ENCODE measurements around the gene HDC. TPM values are rescaled to one million over a fixed set of nuclear protein-coding genes. Genes with fewer than 3 reads are reported as not detected.

HDC gene
- total RNA-seq (under 1 TPM in 1 of 2 experiments, not detected in 1; 0.15 TPM), polyA plus RNA-seq (not detected)

- CTCF ChIA-PET, result interaction anchor here (0.6 kb wide), 1 partner anchor 519 kb away, joined by 3 read pairs; no protein-coding TSS in a partner anchor
- H3K27me3 Mint-ChIP-seq, result peaks cover 0 to 4% of the 10 kb centered on the region in 2 donors
- peaks cover 17% of the 10 kb centered on the region for H3K4me1 ChIP-seq (ENCODE audit: insufficient read depth, low read length)
Measured at GRCh38 chr15:50265620-50266019, at the start of gene HDC. Gene HDC (minus strand): TSS chr15:50265726. CDS start chr15:50265623, 103 bp downstream.

GRCh38 chr15:50312636-50313035 lies 47.1 kb upstream of the HDC start:
- no peak for DNase-seq
- Histone ChIP-seq H3K9me3 (ENCODE audit: low read length) (no peaks in the 10 kb centered on the region), H3K4me1 (ENCODE audit: insufficient read depth, low read length) (no peaks in the 10 kb centered on the region), H3K27ac (ENCODE audit: low read depth, low read length) (no peak overlapping the region), H3K27me3 (ENCODE audit: insufficient read depth, low read length, poor library complexity, severe bottlenecking) (no peaks in the 10 kb centered on the region), H3K4me3 (ENCODE audit: low read length) (no peak overlapping the region), H3K36me3 (ENCODE audit: insufficient read depth, low read length) (peaks cover 5% of the 10 kb centered on the region)
- Mint-ChIP-seq H3K9me3 (peaks cover 0 to 10% (median 8%) of the 10 kb centered on the region in 5 donors), H3K27ac (no peak overlapping the region), H3K27me3 (no peaks in the 10 kb centered on the region), H3K4me1 (peaks cover 0 to 7% (median 6%) of the 10 kb centered on the region in 3 donors), H3K4me3 (no peak overlapping the region), H3K36me3 (peaks cover 14 to 20% (median 17%) of the 10 kb centered on the region in 3 donors)
- POLR2A ChIA-PET, result no interaction called here
- CTCF ChIA-PET, result no interaction called here

More at GRCh38 chr15:50265620-50266019, at the start of gene HDC:
- peak within 1 kb of the TSS in 1 of 8 donors; percentile 81 for H3K27ac Mint-ChIP-seq
- no peak within 1 kb of the TSS for H3K4me3 Mint-ChIP-seq
- Histone ChIP-seq H3K9me3 (ENCODE audit: low read length) (no peaks in the 10 kb centered on the region), H3K36me3 (ENCODE audit: insufficient read depth, low read length) (no peaks in the 10 kb centered on the region), H3K4me3 (ENCODE audit: low read length) (no peak within 1 kb of the TSS), H3K27me3 (ENCODE audit: insufficient read depth, low read length, poor library complexity, severe bottlenecking) (no peaks in the 10 kb centered on the region), H3K27ac (ENCODE audit: low read depth, low read length) (no peak within 1 kb of the TSS)
- H3K4me1 Mint-ChIP-seq, result peaks cover 29 to 32% (median 32%) of the 10 kb centered on the region in 3 donors
- H3K36me3 Mint-ChIP-seq, result no peaks in the 10 kb centered on the region
- POLR2A ChIA-PET, result no interaction called here
- no peak for DNase-seq
- peaks cover 0 to 3% (median 0%) of the 10 kb centered on the region in 5 donors for H3K9me3 Mint-ChIP-seq

GRCh38 chr15:50307799-50308198 lies 42.3 kb upstream of the HDC start:
- Mint-ChIP-seq H3K27ac (peak overlapping the region in 1 of 8 donors; percentile 12), H3K36me3 (peaks cover 25 to 41% (median 40%) of the 10 kb centered on the region in 3 donors), H3K4me1 (no peaks in the 10 kb centered on the region), H3K27me3 (no peaks in the 10 kb centered on the region), H3K9me3 (peaks cover 0 to 10% (median 10%) of the 10 kb centered on the region in 5 donors), H3K4me3 (no peak overlapping the region)
- Histone ChIP-seq H3K9me3 (ENCODE audit: low read length) (no peaks in the 10 kb centered on the region), H3K4me3 (ENCODE audit: low read length) (no peak overlapping the region), H3K27ac (ENCODE audit: low read depth, low read length) (no peak overlapping the region), H3K4me1 (ENCODE audit: insufficient read depth, low read length) (no peaks in the 10 kb centered on the region), H3K27me3 (ENCODE audit: insufficient read depth, low read length, poor library complexity, severe bottlenecking) (no peaks in the 10 kb centered on the region), H3K36me3 (ENCODE audit: insufficient read depth, low read length) (peaks cover 6% of the 10 kb centered on the region)
- POLR2A ChIA-PET, result no interaction called here
- CTCF ChIA-PET, result no interaction called here
- DNase-seq, result no peak

DNA sequence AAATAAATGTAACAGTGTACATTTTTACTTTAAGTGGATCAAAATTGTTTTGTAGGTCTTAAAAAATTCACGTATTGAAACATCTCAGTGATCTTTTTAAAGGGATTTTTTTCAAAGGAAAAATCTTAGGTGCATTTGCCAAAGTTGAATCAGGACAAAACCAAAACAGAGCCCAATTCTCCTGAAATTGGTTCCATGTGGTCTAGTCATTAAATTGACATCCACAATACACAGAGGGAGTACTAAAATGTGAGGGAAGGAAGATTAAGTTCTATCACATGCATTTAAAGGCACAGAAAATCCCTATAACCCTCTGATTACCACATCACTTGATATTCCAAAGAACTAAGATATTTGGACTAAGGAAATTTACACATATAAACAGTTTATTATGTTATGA lies 39.3 kb upstream of the HDC start:
- Histone ChIP-seq H3K36me3 (ENCODE audit: insufficient read depth, low read length) (peaks cover 25% of the 10 kb centered on the region), H3K27me3 (ENCODE audit: insufficient read depth, low read length, poor library complexity, severe bottlenecking) (no peaks in the 10 kb centered on the region), H3K9me3 (ENCODE audit: low read length) (no peaks in the 10 kb centered on the region), H3K27ac (ENCODE audit: low read depth, low read length) (no peak overlapping the region), H3K4me1 (ENCODE audit: insufficient read depth, low read length) (no peaks in the 10 kb centered on the region), H3K4me3 (ENCODE audit: low read length) (no peak overlapping the region)
- CTCF ChIA-PET, result interaction anchor here (1.2 kb wide), 1 partner anchor 11 kb away, joined by 7 read pairs; no protein-coding TSS in a partner anchor
- H3K36me3 Mint-ChIP-seq, result peaks cover 31 to 64% (median 42%) of the 10 kb centered on the region in 3 donors
- H3K9me3 Mint-ChIP-seq, result peaks cover 0 to 10% (median 10%) of the 10 kb centered on the region in 5 donors
- H3K4me3 Mint-ChIP-seq, result no peak overlapping the region
- no peak for DNase-seq
- no peak overlapping the region for H3K27ac Mint-ChIP-seq
- no peaks in the 10 kb centered on the region for H3K4me1 Mint-ChIP-seq
- H3K27me3 Mint-ChIP-seq, result no peaks in the 10 kb centered on the region
- POLR2A ChIA-PET, result no interaction called here

DNA sequence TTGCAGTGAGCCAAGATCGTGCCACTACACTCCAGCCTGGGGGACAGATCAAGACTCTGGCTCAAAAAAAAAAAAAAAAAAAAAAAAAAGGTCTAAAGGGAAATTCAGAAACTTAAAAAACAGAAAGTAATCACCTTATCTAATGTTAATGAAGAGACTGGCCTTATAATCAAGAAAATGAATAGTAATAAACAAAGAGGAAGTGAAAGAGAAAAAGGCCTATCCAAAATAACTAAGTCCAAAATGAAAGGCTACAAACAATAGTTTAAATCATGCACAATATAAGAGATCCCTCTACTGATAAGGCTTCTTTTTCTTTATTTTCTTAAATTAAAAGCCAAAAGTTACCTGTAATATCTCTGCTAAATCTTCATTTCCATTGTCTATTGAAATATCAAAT lies 37.1 kb upstream of the HDC start:
- Mint-ChIP-seq H3K4me1 (no peaks in the 10 kb centered on the region), H3K9me3 (peaks cover 0 to 2% (median 0%) of the 10 kb centered on the region in 5 donors), H3K27me3 (no peaks in the 10 kb centered on the region), H3K27ac (peak overlapping the region in 1 of 8 donors; percentile 9), H3K4me3 (no peak overlapping the region), H3K36me3 (peaks cover 17 to 65% (median 22%) of the 10 kb centered on the region in 3 donors)
- no peak overlapping the region for H3K27ac ChIP-seq (ENCODE audit: low read depth, low read length)
- POLR2A ChIA-PET, result no interaction called here
- H3K36me3 ChIP-seq (ENCODE audit: insufficient read depth, low read length), result peaks cover 20% of the 10 kb centered on the region
- H3K4me1 ChIP-seq (ENCODE audit: insufficient read depth, low read length), result no peaks in the 10 kb centered on the region
- CTCF ChIA-PET, result no interaction called here
- no peaks in the 10 kb centered on the region for H3K9me3 ChIP-seq (ENCODE audit: low read length)
- H3K27me3 ChIP-seq (ENCODE audit: insufficient read depth, low read length, poor library complexity, severe bottlenecking), result no peaks in the 10 kb centered on the region
- no peak overlapping the region for H3K4me3 ChIP-seq (ENCODE audit: low read length)
- no peak for DNase-seq

DNA sequence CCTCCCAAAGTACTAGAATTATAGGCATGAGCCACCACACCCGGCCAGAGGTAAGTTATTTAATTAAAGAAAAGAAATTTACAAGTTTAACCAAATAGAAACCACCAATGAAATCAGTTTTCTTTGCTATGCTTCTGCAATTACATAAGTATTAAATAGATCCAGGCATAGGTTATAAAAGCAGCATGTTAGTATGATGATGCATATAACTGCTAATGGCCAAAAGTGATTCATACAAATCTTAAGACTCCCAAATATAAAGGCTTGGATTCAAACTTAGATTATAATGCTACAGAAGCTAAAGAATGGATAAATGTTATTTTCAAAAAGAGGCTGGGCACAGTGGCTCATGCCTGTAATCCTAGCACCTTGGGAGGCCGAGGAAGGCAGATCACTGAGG lies 32.8 kb upstream of the HDC start:
- POLR2A ChIA-PET, result no interaction called here
- H3K4me3 ChIP-seq (ENCODE audit: low read length), result no peak overlapping the region
- Mint-ChIP-seq H3K4me1 (no peaks in the 10 kb centered on the region), H3K27me3 (no peaks in the 10 kb centered on the region), H3K36me3 (peaks cover 5 to 59% (median 9%) of the 10 kb centered on the region in 3 donors), H3K27ac (no peak overlapping the region), H3K4me3 (no peak overlapping the region), H3K9me3 (no peaks in the 10 kb centered on the region)
- no peak for DNase-seq
- no peaks in the 10 kb centered on the region for H3K27me3 ChIP-seq (ENCODE audit: insufficient read depth, low read length, poor library complexity, severe bottlenecking)
- CTCF ChIA-PET, result interaction anchor here (0.7 to 1.0 kb wide), 4 partner anchors 18 to 130 kb away, joined by 3 read pairs; no protein-coding TSS in a partner anchor
- H3K27ac ChIP-seq (ENCODE audit: low read depth, low read length), result no peak overlapping the region
- H3K9me3 ChIP-seq (ENCODE audit: low read length), result no peaks in the 10 kb centered on the region
- H3K4me1 ChIP-seq (ENCODE audit: insufficient read depth, low read length), result no peaks in the 10 kb centered on the region
- H3K36me3 ChIP-seq (ENCODE audit: insufficient read depth, low read length), result peaks cover 20% of the 10 kb centered on the region

GRCh38 chr15:50295966-50296365 lies 30.4 kb upstream of the HDC start:
- peak overlapping the region in 1 of 8 donors; percentile 64 for H3K27ac Mint-ChIP-seq
- Histone ChIP-seq H3K27ac (ENCODE audit: low read depth, low read length) (no peak overlapping the region), H3K9me3 (ENCODE audit: low read length) (no peaks in the 10 kb centered on the region), H3K36me3 (ENCODE audit: insufficient read depth, low read length) (peaks cover 6% of the 10 kb centered on the region), H3K4me3 (ENCODE audit: low read length) (no peak overlapping the region), H3K27me3 (ENCODE audit: insufficient read depth, low read length, poor library complexity, severe bottlenecking) (no peaks in the 10 kb centered on the region), H3K4me1 (ENCODE audit: insufficient read depth, low read length) (no peaks in the 10 kb centered on the region)
- no peak for DNase-seq
- H3K9me3 Mint-ChIP-seq, result no peaks in the 10 kb centered on the region
- peaks cover 0 to 51% (median 2%) of the 10 kb centered on the region in 3 donors for H3K36me3 Mint-ChIP-seq
- H3K4me1 Mint-ChIP-seq, result no peaks in the 10 kb centered on the region
- H3K4me3 Mint-ChIP-seq, result no peak overlapping the region
- no peaks in the 10 kb centered on the region for H3K27me3 Mint-ChIP-seq
- CTCF ChIA-PET, result interaction anchor here (1.1 kb wide), 1 partner anchor 48 kb away, joined by 3 read pairs; no protein-coding TSS in a partner anchor
- POLR2A ChIA-PET, result interaction anchor here (0.6 kb wide), 2 partner anchors 24 to 36 kb away, joined by 3 read pairs; no protein-coding TSS in a partner anchor

DNA sequence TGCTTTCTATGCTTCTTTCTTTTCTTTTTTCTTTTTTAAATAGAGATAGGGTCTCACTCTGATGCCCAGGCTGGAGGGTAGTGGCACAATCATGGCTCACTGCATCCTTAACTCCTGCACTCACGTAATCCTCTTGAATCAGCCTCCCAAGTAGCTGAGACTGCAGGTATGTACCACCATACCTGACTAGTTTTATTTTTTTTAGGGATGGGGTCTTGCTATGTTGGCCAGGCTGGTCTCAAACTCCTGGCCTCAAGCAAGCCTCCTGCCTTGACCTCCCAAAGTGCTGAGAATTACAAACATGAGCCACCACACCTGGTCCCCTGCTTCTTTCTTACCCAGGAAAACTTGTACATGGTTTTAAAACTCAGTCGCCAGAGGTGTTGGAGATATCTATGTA lies 24.2 kb upstream of the HDC start:
- Mint-ChIP-seq H3K27ac (no peak overlapping the region), H3K9me3 (no peaks in the 10 kb centered on the region), H3K36me3 (peaks cover 0 to 57% (median 19%) of the 10 kb centered on the region in 3 donors), H3K4me3 (no peak overlapping the region), H3K4me1 (no peaks in the 10 kb centered on the region), H3K27me3 (no peaks in the 10 kb centered on the region)
- Histone ChIP-seq H3K27ac (ENCODE audit: low read depth, low read length) (no peak overlapping the region), H3K36me3 (ENCODE audit: insufficient read depth, low read length) (peaks cover 14% of the 10 kb centered on the region), H3K9me3 (ENCODE audit: low read length) (no peaks in the 10 kb centered on the region), H3K27me3 (ENCODE audit: insufficient read depth, low read length, poor library complexity, severe bottlenecking) (no peaks in the 10 kb centered on the region), H3K4me1 (ENCODE audit: insufficient read depth, low read length) (no peaks in the 10 kb centered on the region), H3K4me3 (ENCODE audit: low read length) (no peak overlapping the region)
- ChIA-PET POLR2A (no interaction called here), CTCF (interaction anchor here (1.5 kb wide), 1 partner anchor 10 kb away, joined by 3 read pairs; no protein-coding TSS in a partner anchor)
- no peak for DNase-seq
